ENCODE data around the gene CHRNA9.

- TF ChIP-seq POLR2A (IDR thresholded peaks at IDR 0.05) = no peak
- TF ChIP-seq, protein P1, sequence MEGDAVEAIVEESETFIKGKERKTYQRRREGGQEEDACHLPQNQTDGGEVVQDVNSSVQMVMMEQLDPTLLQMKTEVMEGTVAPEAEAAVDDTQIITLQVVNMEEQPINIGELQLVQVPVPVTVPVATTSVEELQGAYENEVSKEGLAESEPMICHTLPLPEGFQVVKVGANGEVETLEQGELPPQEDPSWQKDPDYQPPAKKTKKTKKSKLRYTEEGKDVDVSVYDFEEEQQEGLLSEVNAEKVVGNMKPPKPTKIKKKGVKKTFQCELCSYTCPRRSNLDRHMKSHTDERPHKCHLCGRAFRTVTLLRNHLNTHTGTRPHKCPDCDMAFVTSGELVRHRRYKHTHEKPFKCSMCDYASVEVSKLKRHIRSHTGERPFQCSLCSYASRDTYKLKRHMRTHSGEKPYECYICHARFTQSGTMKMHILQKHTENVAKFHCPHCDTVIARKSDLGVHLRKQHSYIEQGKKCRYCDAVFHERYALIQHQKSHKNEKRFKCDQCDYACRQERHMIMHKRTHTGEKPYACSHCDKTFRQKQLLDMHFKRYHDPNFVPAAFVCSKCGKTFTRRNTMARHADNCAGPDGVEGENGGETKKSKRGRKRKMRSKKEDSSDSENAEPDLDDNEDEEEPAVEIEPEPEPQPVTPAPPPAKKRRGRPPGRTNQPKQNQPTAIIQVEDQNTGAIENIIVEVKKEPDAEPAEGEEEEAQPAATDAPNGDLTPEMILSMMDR (IDR thresholded peaks at IDR 0.05) = no peak
These were observed 32.3 kb downstream of the CHRNA9 start for GRCh38 chr4:40367451-40367850.
